Measurements from ENCODE around the gene UNC13C.

GRCh38 chr15:54312528-54312927, 334.3 kb downstream of the UNC13C start:
- TF ChIP-seq CTCF (IDR thresholded peaks at IDR 0.05; ENCODE audit: extremely low read depth in 1 of 2, insufficient read depth in 1 of 2, low read depth in 1 of 2, low read length in 2 of 2) (no peak), JUN (IDR thresholded peaks at IDR 0.05; ENCODE audit: borderline replicate concordance, insufficient read depth, insufficient read length, low read depth) (no peak), GATA2 (IDR thresholded peaks at IDR 0.05; ENCODE audit: insufficient read depth, insufficient read length, low read depth, low read length) (no peak), POLR2A (IDR thresholded peaks at IDR 0.05; ENCODE audit: low read depth, low read length) (no peak), POLR2AphosphoS5 (IDR thresholded peaks at IDR 0.05; ENCODE audit: insufficient read depth, low read depth, low read length) (no peak), MAX (IDR thresholded peaks at IDR 0.05; ENCODE audit: insufficient read depth, insufficient read length) (no peak), MYC (IDR thresholded peaks at IDR 0.05; ENCODE audit: low read depth, low read length) (no peak), EZH2 (IDR thresholded peaks at IDR 0.05; ENCODE audit: borderline replicate concordance, low read depth, low read length, severe bottlenecking) (no peak)

Data from endothelial cell of umbilical vein (primary cell).